PC-9 (cell line): Measurements from ENCODE around the gene GRB14. TPM values are rescaled to one million over a fixed set of nuclear protein-coding genes. Genes with fewer than 3 reads are reported as not detected.
A peak's percentile ranks its signal among the peaks of the same experiment; 100 is the strongest.

Source experiments
- BruUV-seq: library from RNA; stranded (reverse); fragments of 400-500 nt; replicated peaks from 2 replicates; lab custom pipeline; 2021; lab: Mats Ljungman, UMichigan
- CTCF ChIA-PET: fragments of 300-600 bp; sonication (Branson Sonifier 250); formaldehyde crosslinking; loops from one replicate; lab custom pipeline; 2022; ENCODE audit warnings: antibody characterized with exemption; lab: Charles Lee
- POLR2A ChIA-PET: fragments of 300-600 bp; sonication (Branson Sonifier 250); formaldehyde crosslinking; loops from one replicate; lab custom pipeline; 2022; ENCODE audit warnings: antibody characterized with exemption; ENCODE audit not compliant: unreplicated experiment; lab: Charles Lee
- DNase-seq, 2 experiments: peaks; one replicate each; pipeline versions ENCODE4 v3.0.0 to v3.0.0-alpha.2; 2015 to 2022; ENCODE audit warnings: mixed read lengths in 1 of 2
- H2AFZ ChIP-seq: fragments of 200-600 bp; sonication (generic); 2 replicates; pipeline ENCODE4 v1.8.1; 2017; ENCODE audit warnings: antibody characterized with exemption
- H3F3A ChIP-seq: fragments of 200-600 bp; sonication (generic); 2 replicates; pipeline ENCODE4 v1.8.1; 2017; ENCODE audit warnings: antibody characterized with exemption, mild to moderate bottlenecking, low read depth; ENCODE audit not compliant: insufficient read depth
- H3K27ac ChIP-seq: fragments of 200-600 bp; sonication (generic); 2 replicates; pipeline ENCODE4 v1.6.1; 2016; ENCODE audit warnings: mixed run types
- H3K27me3 ChIP-seq: fragments of 200-600 bp; sonication (generic); 2 replicates; pipeline ENCODE4 v1.6.1; 2016; ENCODE audit warnings: low read depth, mixed run types; ENCODE audit not compliant: insufficient read depth
- H3K36me3 ChIP-seq: fragments of 200-600 bp; sonication (generic); 2 replicates; pipeline ENCODE4 v1.6.1; 2016; ENCODE audit warnings: low read depth, mixed run types
- H3K4me1 ChIP-seq: fragments of 200-600 bp; sonication (generic); replicated peaks from 2 replicates; pipeline ENCODE4 v1.6.1; 2016; ENCODE audit warnings: mixed run types; ENCODE audit not compliant: insufficient read depth
- H3K4me2 ChIP-seq: fragments of 200-600 bp; sonication (generic); 2 replicates; pipeline ENCODE4 v1.6.1; 2017; ENCODE audit warnings: mixed run types
- H3K4me3 ChIP-seq: fragments of 200-600 bp; sonication (generic); 2 replicates; pipeline ENCODE4 v1.6.1; 2016; ENCODE audit warnings: mixed run types
- H3K79me2 ChIP-seq: fragments of 200-600 bp; sonication (generic); 2 replicates; pipeline ENCODE4 v1.6.1; 2017; ENCODE audit warnings: low read depth, mixed run types
- H3K9me2 ChIP-seq: fragments of 200-600 bp; sonication (generic); 2 replicates; pipeline ENCODE4 v1.8.1; 2017; ENCODE audit warnings: mild to moderate bottlenecking; ENCODE audit not compliant: insufficient read depth
- H3K9me3 ChIP-seq: fragments of 200-600 bp; sonication (generic); 2 replicates; pipeline ENCODE4 v1.8.1; 2016; ENCODE audit warnings: low read depth; ENCODE audit not compliant: insufficient read depth
- H4K20me1 ChIP-seq: fragments of 200-600 bp; sonication (generic); 2 replicates; pipeline ENCODE4 v1.8.1; 2017; ENCODE audit not compliant: insufficient read depth
- CTCF ChIP-seq: fragments of 200-600 bp; sonication (generic); conservative IDR thresholded peaks from 2 replicates; pipeline ENCODE4 v1.6.1; 2017; ENCODE audit warnings: mixed run types, antibody characterized with exemption, mild to moderate bottlenecking, moderate library complexity
- EZH2 ChIP-seq: fragments of 200-600 bp; sonication (generic); IDR thresholded peaks from 2 replicates; pipeline ENCODE4 v1.8.0; 2017; ENCODE audit warnings: antibody characterized with exemption, low read depth
- intact Hi-C: fragments of 100-400 bp; cut with micrococcal nuclease; formaldehyde crosslinking; loops from one replicate; pipeline ENCODE4 v1.10.0; 2022; ENCODE audit not compliant: unreplicated experiment
- total RNA-seq: library from RNA; stranded (reverse); gene quantifications from 2 replicates; pipeline ENCODE4 v1.2.3, GENCODE V29; 2021

The GRB14 gene
- total RNA-seq, 1 experiment from 2014 or later: 3.4 TPM

- Histone ChIP-seq H3K4me1 (no peaks in the 10 kb centered on the region; the same call in 1 of the 2 replicates), H3K27ac (no peak overlapping the region), H3K4me2 (peak overlapping the region; percentile 81), H3K4me3 (peak overlapping the region; percentile 63; the same call in 1 of the 2 replicates), H3K9me3 (no peaks in the 10 kb centered on the region), H3K9me2 (no peaks in the 10 kb centered on the region), H3K36me3 (no peaks in the 10 kb centered on the region), H3K79me2 (no peaks in the 10 kb centered on the region), H3K27me3 (no peaks in the 10 kb centered on the region), H4K20me1 (no peaks in the 10 kb centered on the region), H3F3A (no peaks in the 10 kb centered on the region), H2AFZ (peak overlapping the region; percentile 84)
- no peak for TF ChIP-seq EZH2
- TSS peak; percentile 26 for BruUV-seq
- POLR2A ChIA-PET: interaction anchor here (0.7 kb wide), 1 partner anchor 239 kb away, joined by 4 read pairs; no protein-coding TSS in a partner anchor
- CTCF ChIA-PET: no interaction called here
- DNase-seq: no peak
- intact Hi-C loops: no loop called here
These were observed 825 bp downstream of the GRB14 start for GRCh38 chr2:164620457-164620856.

GRCh38 chr2:164617466-164617865, 3.8 kb downstream of the GRB14 start:
- TF ChIP-seq CTCF: no peak
- no peak for TF ChIP-seq EZH2
- DNase-seq: peak; percentile 5 to 52
- POLR2A ChIA-PET: no interaction called here

GRCh38 chr2:164613321-164613982, 7.8 kb downstream of the GRB14 start:
- H3K4me2 ChIP-seq: no peak overlapping the region
- no TSS peak for BruUV-seq
- DNase-seq: no peak
- no peak overlapping the region for H3K4me3 ChIP-seq
- no peaks in the 10 kb centered on the region for H3F3A ChIP-seq
- no peaks in the 10 kb centered on the region for H3K9me2 ChIP-seq
- intact Hi-C loops: no loop called here
- H3K79me2 ChIP-seq: no peaks in the 10 kb centered on the region
- no peaks in the 10 kb centered on the region for H4K20me1 ChIP-seq
- ChIA-PET POLR2A (no interaction called here), CTCF (no interaction called here)
- no peaks in the 10 kb centered on the region for H3K36me3 ChIP-seq
- no peak overlapping the region for H2AFZ ChIP-seq
- no peak overlapping the region for H3K27ac ChIP-seq
- H3K4me1 ChIP-seq: no peaks in the 10 kb centered on the region
- H3K27me3 ChIP-seq: no peaks in the 10 kb centered on the region
- TF ChIP-seq CTCF: no peak
- no peak for TF ChIP-seq EZH2
- no peaks in the 10 kb centered on the region for H3K9me3 ChIP-seq

More at GRCh38 chr2:164617466-164617865, 3.8 kb downstream of the GRB14 start:
- Histone ChIP-seq H3K36me3 (no peaks in the 10 kb centered on the region), H3K4me1 (no peaks in the 10 kb centered on the region; the same call in 1 of the 2 replicates), H3K27ac (no peak overlapping the region), H3K9me2 (no peaks in the 10 kb centered on the region), H3K27me3 (no peaks in the 10 kb centered on the region), H3K4me3 (no peak overlapping the region), H3K79me2 (no peaks in the 10 kb centered on the region), H3K9me3 (no peaks in the 10 kb centered on the region), H3F3A (no peaks in the 10 kb centered on the region), H2AFZ (no peak overlapping the region), H4K20me1 (no peaks in the 10 kb centered on the region), H3K4me2 (no peak overlapping the region)
- no TSS peak for BruUV-seq
- CTCF ChIA-PET: no interaction called here
- intact Hi-C loops: no loop called here
